Skeletal muscle satellite cell (primary cell): Measurements from ENCODE around the gene CAMK1D.
"Not testable (repeated sequence)": the region's sequence is repeated elsewhere in the genome, so short reads cannot be mapped to it uniquely, and the experiment has no call there.

Experiments used
- H3K27me3 ChIP-seq: 2 replicates; pipeline ENCODE4 v1.7.0; 2013; ENCODE audit warnings: low read length; ENCODE audit not compliant: control insufficient read depth, insufficient read depth
- H3K36me3 ChIP-seq: 2 replicates; pipeline ENCODE4 v1.7.0; 2013; ENCODE audit warnings: mild to moderate bottlenecking, control low read depth, low read length; ENCODE audit not compliant: insufficient read depth
- H3K4me1 ChIP-seq: 2 replicates; pipeline ENCODE4 v1.7.0; 2013; ENCODE audit warnings: low read length; ENCODE audit not compliant: control insufficient read depth, insufficient read depth
- H3K4me2 ChIP-seq: 2 replicates; pipeline ENCODE4 v1.7.0; 2013; ENCODE audit warnings: mild to moderate bottlenecking, low read length
- H3K4me3 ChIP-seq: 2 replicates; pipeline ENCODE4 v1.7.0; 2013; ENCODE audit warnings: low read length
- H3K9ac ChIP-seq: 2 replicates; pipeline ENCODE4 v1.7.0; 2013; ENCODE audit warnings: mild to moderate bottlenecking, low read depth, low read length, moderate library complexity
- H3K9me3 ChIP-seq: replicated peaks from 2 replicates; pipeline ENCODE4 v1.7.0; 2013; ENCODE audit warnings: mild to moderate bottlenecking, control low read depth, low read length

Gene CAMK1D

GRCh38 chr10:12344375-12345110 is 4.8 kb upstream of the CAMK1D start:
- Histone ChIP-seq H3K9me3 (no peaks in the 10 kb centered on the region), H3K36me3 (no peaks in the 10 kb centered on the region), H3K4me3 (no peak overlapping the region), H3K4me2 (no peak overlapping the region), H3K4me1 (no peaks in the 10 kb centered on the region), H3K9ac (no peak overlapping the region), H3K27me3 (peaks cover 6% of the 10 kb centered on the region)

GRCh38 chr10:12346707-12347106 is 2.6 kb upstream of the CAMK1D start:
- H3K4me3 ChIP-seq = no peak overlapping the region

GRCh38 chr10:12348294-12348869 is 965 bp upstream of the CAMK1D start:
- no peaks in the 10 kb centered on the region for H3K36me3 ChIP-seq
- H3K4me1 ChIP-seq = peaks cover 13% of the 10 kb centered on the region
- peak overlapping the region; percentile 26 for H3K9ac ChIP-seq
- peak overlapping the region; percentile 76 for H3K4me2 ChIP-seq
- peak overlapping the region; percentile 72 for H3K4me3 ChIP-seq
- no peaks in the 10 kb centered on the region for H3K9me3 ChIP-seq
- H3K27me3 ChIP-seq = peaks cover 15% of the 10 kb centered on the region

More at GRCh38 chr10:12346707-12347106, 2.6 kb upstream of the CAMK1D start:
- H3K9ac ChIP-seq = no peak overlapping the region
- peaks cover 13% of the 10 kb centered on the region for H3K4me1 ChIP-seq
- no peaks in the 10 kb centered on the region for H3K9me3 ChIP-seq
- H3K4me2 ChIP-seq = no peak overlapping the region
- H3K36me3 ChIP-seq = no peaks in the 10 kb centered on the region
- H3K27me3 ChIP-seq = peaks cover 11% of the 10 kb centered on the region

- Histone ChIP-seq H3K4me1 (peaks cover 13% of the 10 kb centered on the region), H3K27me3 (peaks cover 15% of the 10 kb centered on the region), H3K36me3 (no peaks in the 10 kb centered on the region), H3K9ac (peak overlapping the region; percentile 70), H3K4me3 (peak overlapping the region; percentile 72), H3K4me2 (peak overlapping the region; percentile 89), H3K9me3 (no peaks in the 10 kb centered on the region)
These were observed 351 bp downstream of the CAMK1D start for GRCh38 chr10:12349629-12350166.

GRCh38 chr10:12350167-12350872 is 973 bp downstream of the CAMK1D start:
- peaks cover 15% of the 10 kb centered on the region for H3K27me3 ChIP-seq
- peak overlapping the region; percentile 70 for H3K9ac ChIP-seq

GRCh38 chr10:12350925-12351324 is 1.6 kb downstream of the CAMK1D start:
- Histone ChIP-seq H3K9ac (peak overlapping the region; percentile 70), H3K4me3 (peak overlapping the region; percentile 72), H3K36me3 (no peaks in the 10 kb centered on the region), H3K4me2 (peak overlapping the region; percentile 89), H3K27me3 (peaks cover 15% of the 10 kb centered on the region), H3K4me1 (peaks cover 13% of the 10 kb centered on the region), H3K9me3 (no peaks in the 10 kb centered on the region)

More at GRCh38 chr10:12350167-12350872, 973 bp downstream of the CAMK1D start:
- no peaks in the 10 kb centered on the region for H3K9me3 ChIP-seq
- peaks cover 13% of the 10 kb centered on the region for H3K4me1 ChIP-seq
- peak overlapping the region; percentile 89 for H3K4me2 ChIP-seq
- H3K36me3 ChIP-seq = no peaks in the 10 kb centered on the region
- H3K4me3 ChIP-seq = peak overlapping the region; percentile 72

- H3K4me2 ChIP-seq = no peak overlapping the region
- H3K36me3 ChIP-seq = no peaks in the 10 kb centered on the region
- no peak overlapping the region for H3K9ac ChIP-seq
- no peaks in the 10 kb centered on the region for H3K9me3 ChIP-seq
- no peak overlapping the region for H3K4me3 ChIP-seq
- peaks cover 17% of the 10 kb centered on the region for H3K27me3 ChIP-seq
- H3K4me1 ChIP-seq = peaks cover 13% of the 10 kb centered on the region
These were observed 2.1 kb downstream of the CAMK1D start for GRCh38 chr10:12351447-12351846.

GRCh38 chr10:12351889-12352288 is 2.5 kb downstream of the CAMK1D start:
- H3K9me3 ChIP-seq = no peaks in the 10 kb centered on the region
- no peak overlapping the region for H3K9ac ChIP-seq
- peaks cover 17% of the 10 kb centered on the region for H3K27me3 ChIP-seq
- H3K4me1 ChIP-seq = peaks cover 13% of the 10 kb centered on the region
- no peaks in the 10 kb centered on the region for H3K36me3 ChIP-seq
- no peak overlapping the region for H3K4me2 ChIP-seq
- no peak overlapping the region for H3K4me3 ChIP-seq

GRCh38 chr10:12353399-12354242 is 4.3 kb downstream of the CAMK1D start:
- H3K36me3 ChIP-seq = no peaks in the 10 kb centered on the region
- H3K4me1 ChIP-seq = peaks cover 13% of the 10 kb centered on the region
- H3K4me2 ChIP-seq = no peak overlapping the region
- no peaks in the 10 kb centered on the region for H3K9me3 ChIP-seq
- peaks cover 21% of the 10 kb centered on the region for H3K27me3 ChIP-seq
- H3K4me3 ChIP-seq = no peak overlapping the region
- no peak overlapping the region for H3K9ac ChIP-seq

GRCh38 chr10:12354696-12355095 is 5.3 kb downstream of the CAMK1D start:
- H3K4me3 ChIP-seq, H3K36me3 ChIP-seq, H3K4me2 ChIP-seq, H3K9me3 ChIP-seq, H3K9ac ChIP-seq: not testable (repeated sequence)
- Histone ChIP-seq H3K27me3 (peaks cover 24% of the 10 kb centered on the region), H3K4me1 (peaks cover 13% of the 10 kb centered on the region)

GRCh38 chr10:12355384-12355783 is 6.0 kb downstream of the CAMK1D start:
- no peaks in the 10 kb centered on the region for H3K36me3 ChIP-seq
- H3K4me1 ChIP-seq = peaks cover 7% of the 10 kb centered on the region
- no peak overlapping the region for H3K4me2 ChIP-seq
- no peak overlapping the region for H3K4me3 ChIP-seq
- no peaks in the 10 kb centered on the region for H3K9me3 ChIP-seq
- H3K9ac ChIP-seq = no peak overlapping the region
- peaks cover 20% of the 10 kb centered on the region for H3K27me3 ChIP-seq
